HepG2 (cell line): ENCODE data around the gene PRR15L. TPM values are rescaled to one million over a fixed set of nuclear protein-coding genes. Genes with fewer than 3 reads are reported as not detected.

ENCODE experiments used
- JARID2 ChIP-seq: sonication (generic); formaldehyde crosslinking; IDR thresholded peaks from 2 replicates; pipeline ENCODE4 v1.8.1; 2023; ENCODE audit warnings: missing genetic modification reagents, inconsistent platforms; ENCODE audit not compliant: insufficient replicate concordance
- NFAT5 ChIP-seq: sonication (generic); formaldehyde crosslinking; IDR thresholded peaks from 2 replicates; pipeline ENCODE4 v1.4.0; 2020; ENCODE audit warnings: missing genetic modification reagents
- NFYC ChIP-seq: IDR thresholded peaks from 2 replicates; pipeline ENCODE4 v1.6.1; 2016; ENCODE audit warnings: missing genetic modification reagents, missing compliant biosample characterization
- RBAK ChIP-seq: sonication (generic); formaldehyde crosslinking; IDR thresholded peaks from 2 replicates; pipeline ENCODE4 v1.5.1; 2020; ENCODE audit warnings: mild to moderate bottlenecking, missing genetic modification reagents
- SCMH1 ChIP-seq: sonication (generic); formaldehyde crosslinking; IDR thresholded peaks from 2 replicates; pipeline ENCODE4 v1.9.0; 2021; ENCODE audit warnings: missing genetic modification reagents, mild to moderate bottlenecking, borderline replicate concordance
- SMYD3 ChIP-seq: sonication (generic); formaldehyde crosslinking; IDR thresholded peaks from 2 replicates; pipeline ENCODE4 v1.8.1; 2023; ENCODE audit warnings: mild to moderate bottlenecking, missing genetic modification reagents
- TAF15 ChIP-seq: fragments of 200-400 bp; formaldehyde crosslinking; IDR thresholded peaks from one replicate; pipeline ENCODE4 v1.6.1; 2018; ENCODE audit warnings: mild to moderate bottlenecking, low read depth, low read length; ENCODE audit not compliant: poor library complexity, severe bottlenecking
- TRIM24 ChIP-seq: sonication (generic); formaldehyde crosslinking; IDR thresholded peaks from 2 replicates; pipeline ENCODE4 v1.8.0; 2022; ENCODE audit warnings: mild to moderate bottlenecking, missing genetic modification reagents
- ZNF230 ChIP-seq: sonication (generic); formaldehyde crosslinking; IDR thresholded peaks from 2 replicates; pipeline ENCODE4 v1.4.0; 2020; ENCODE audit warnings: mild to moderate bottlenecking, missing genetic modification reagents
- ZNF513 ChIP-seq: sonication (generic); formaldehyde crosslinking; conservative IDR thresholded peaks from 2 replicates; pipeline ENCODE4 v1.5.0; 2020; ENCODE audit warnings: missing genetic modification reagents
- ZNF800 ChIP-seq: sonication (generic); formaldehyde crosslinking; IDR thresholded peaks from 2 replicates; pipeline ENCODE4 v1.4.0; 2020; ENCODE audit warnings: missing genetic modification reagents
- polyA plus RNA-seq, 8 experiments: library from polyadenylated mRNA; depleted of rRNA in 3 of 8; stranded (reverse) in 7 of 8; unstranded in 1 of 8; fragments of >200 nt; fragmentation: Illumina TruSeq in 4 of 8; extraction: Trizol in 4 of 8; gene quantifications; 2 replicates each; pipeline versions ENCODE4 v1.2.1 to v1.2.3, GENCODE V29; 2011 to 2016; ENCODE audit warnings: low read depth in 4 of 8, missing spikeins in 1 of 8, mixed read lengths in 1 of 8; ENCODE audit not compliant: insufficient read depth in 1 of 8
- total RNA-seq, 5 experiments: library from RNA; depleted of rRNA; stranded (reverse); fragments of >200 nt; fragmentation: Illumina TruSeq; extraction: Trizol; gene quantifications; 2 replicates each; pipeline ENCODE4 v1.2.3, GENCODE V29; 2016; ENCODE audit warnings: low read depth in 1 of 5

The PRR15L gene
- total and polyA plus RNA-seq, 2 of the 13 experiments (the other 11 are each of a cell fraction or from before 2014, with no cell fraction given): 0.44 to 2.0 TPM

GRCh38 chr17:47952171-47953021 is 5.3 kb downstream of the PRR15L start (continued):
- TF ChIP-seq ZNF800 (0 out of 2 replicates have a peak, but pooled peaks have one; percentile 59), SCMH1 (CRISPR knock-in tag) (no peak), NFYC (CRISPR knock-in tag) (peak; percentile 33; the same call in 1 of the 2 replicates), ZNF513 (CRISPR knock-in tag) (no peak), JARID2 (no peak), ZNF230 (CRISPR knock-in tag) (no peak), NFAT5 (CRISPR knock-in tag) (no peak), TAF15 (no peak), TRIM24 (CRISPR knock-in tag) (peak; percentile 44; the same call in 1 of the 2 replicates), RBAK (CRISPR knock-in tag) (no peak), SMYD3 (CRISPR knock-in tag) (no peak)
